Upper lobe of left lung (tissue), 4 donors: Measurements from ENCODE around the gene GIMAP8.

Experiments used
- EP300 ChIP-seq, 4 donors: sonication (generic); formaldehyde crosslinking; IDR thresholded peaks; one replicate each; pipeline ENCODE4 v1.5.1; 2017; ENCODE audit warnings: antibody characterized with exemption in 4 of 4, control low read depth in 2 of 4
- POLR2AphosphoS5 ChIP-seq, 2 donors: sonication (generic); formaldehyde crosslinking; IDR thresholded peaks; one replicate each; pipeline ENCODE4 v1.5.1; 2017; ENCODE audit warnings: antibody characterized with exemption in 2 of 2
- TF ChIP-seq, protein P1 (sequence below), 6 experiments: fragments of 450-650 bp in 4 of 6; fragments of 200-600 bp in 2 of 6; sonication (generic) in 2 of 6; IDR thresholded peaks; one replicate each; pipeline ENCODE4 v1.5.1; 2016 to 2019; ENCODE audit warnings: antibody characterized with exemption in 6 of 6

DNA sequence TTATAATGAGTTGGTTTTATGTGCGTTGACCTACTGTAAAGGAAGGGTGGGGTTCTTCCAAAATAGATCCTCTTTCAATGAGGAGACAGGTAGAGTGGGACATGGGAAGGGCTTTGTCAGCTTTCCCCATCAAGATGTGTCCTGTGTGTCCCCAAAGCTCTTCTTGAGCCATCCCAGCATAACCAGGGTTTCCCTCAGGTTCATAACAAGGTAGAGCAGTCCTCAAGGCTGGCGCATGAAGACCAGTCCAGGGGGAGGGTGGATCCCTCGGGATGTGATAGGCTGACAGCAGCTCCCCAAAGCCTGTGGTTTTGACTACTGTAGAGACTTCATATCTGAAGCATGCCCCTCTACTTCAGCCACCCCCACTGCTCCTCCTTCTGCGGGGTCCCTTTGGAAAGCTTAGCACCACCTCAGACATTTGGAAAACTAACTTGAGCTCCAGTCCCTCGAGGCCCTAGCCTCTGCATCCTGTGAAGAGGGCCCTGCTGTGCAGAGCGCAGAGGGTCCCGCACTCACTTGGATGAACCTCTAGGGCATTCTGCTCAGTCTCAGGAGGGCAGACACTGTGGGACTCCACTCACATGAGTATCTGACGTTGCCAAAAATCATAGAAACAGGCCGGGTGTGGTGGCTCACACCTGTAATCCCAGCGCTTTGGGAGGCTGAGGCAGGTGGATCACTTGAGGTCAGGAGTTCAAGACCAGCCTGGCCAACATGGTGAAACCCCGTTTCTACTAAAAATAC lies 1.1 kb upstream of the GIMAP8 start:
- TF ChIP-seq EP300 (IDR thresholded peaks at IDR 0.05), result no peak
- TF ChIP-seq POLR2AphosphoS5 (IDR thresholded peaks at IDR 0.05), result no peak
- TF ChIP-seq, protein P1, sequence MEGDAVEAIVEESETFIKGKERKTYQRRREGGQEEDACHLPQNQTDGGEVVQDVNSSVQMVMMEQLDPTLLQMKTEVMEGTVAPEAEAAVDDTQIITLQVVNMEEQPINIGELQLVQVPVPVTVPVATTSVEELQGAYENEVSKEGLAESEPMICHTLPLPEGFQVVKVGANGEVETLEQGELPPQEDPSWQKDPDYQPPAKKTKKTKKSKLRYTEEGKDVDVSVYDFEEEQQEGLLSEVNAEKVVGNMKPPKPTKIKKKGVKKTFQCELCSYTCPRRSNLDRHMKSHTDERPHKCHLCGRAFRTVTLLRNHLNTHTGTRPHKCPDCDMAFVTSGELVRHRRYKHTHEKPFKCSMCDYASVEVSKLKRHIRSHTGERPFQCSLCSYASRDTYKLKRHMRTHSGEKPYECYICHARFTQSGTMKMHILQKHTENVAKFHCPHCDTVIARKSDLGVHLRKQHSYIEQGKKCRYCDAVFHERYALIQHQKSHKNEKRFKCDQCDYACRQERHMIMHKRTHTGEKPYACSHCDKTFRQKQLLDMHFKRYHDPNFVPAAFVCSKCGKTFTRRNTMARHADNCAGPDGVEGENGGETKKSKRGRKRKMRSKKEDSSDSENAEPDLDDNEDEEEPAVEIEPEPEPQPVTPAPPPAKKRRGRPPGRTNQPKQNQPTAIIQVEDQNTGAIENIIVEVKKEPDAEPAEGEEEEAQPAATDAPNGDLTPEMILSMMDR (IDR thresholded peaks at IDR 0.05), result no peak
